Stomach (tissue), 4 donors: ENCODE results near the gene CCDC116.

Source experiments
- EP300 ChIP-seq: sonication (generic); formaldehyde crosslinking; IDR thresholded peaks from one replicate; pipeline ENCODE4 v1.6.1; 2017; ENCODE audit warnings: antibody characterized with exemption
- POLR2A ChIP-seq, 4 donors: fragments of 450-650 bp; IDR thresholded peaks; one replicate each; pipeline ENCODE4 v1.6.1; 2016; ENCODE audit warnings: antibody characterized with exemption in 4 of 4, control low read depth in 2 of 4, mild to moderate bottlenecking in 1 of 4, moderate library complexity in 1 of 4
- POLR2AphosphoS5 ChIP-seq, 3 donors: sonication (generic); formaldehyde crosslinking; IDR thresholded peaks; one replicate each; pipeline ENCODE4 v1.6.1; 2016; ENCODE audit warnings: antibody characterized with exemption in 3 of 3
- TF ChIP-seq, protein P1 (sequence below), 7 experiments: fragments of 450-650 bp in 4 of 7; fragments of 200-600 bp in 3 of 7; sonication (generic) in 3 of 7; IDR thresholded peaks; one replicate each; pipeline ENCODE4 v1.5.1; 2016 to 2019; ENCODE audit warnings: antibody characterized with exemption in 7 of 7, control low read depth in 2 of 7, mild to moderate bottlenecking in 1 of 7

GRCh38 chr22:21650823-21651520, 18.4 kb downstream of the CCDC116 start:
- TF ChIP-seq, protein P1, sequence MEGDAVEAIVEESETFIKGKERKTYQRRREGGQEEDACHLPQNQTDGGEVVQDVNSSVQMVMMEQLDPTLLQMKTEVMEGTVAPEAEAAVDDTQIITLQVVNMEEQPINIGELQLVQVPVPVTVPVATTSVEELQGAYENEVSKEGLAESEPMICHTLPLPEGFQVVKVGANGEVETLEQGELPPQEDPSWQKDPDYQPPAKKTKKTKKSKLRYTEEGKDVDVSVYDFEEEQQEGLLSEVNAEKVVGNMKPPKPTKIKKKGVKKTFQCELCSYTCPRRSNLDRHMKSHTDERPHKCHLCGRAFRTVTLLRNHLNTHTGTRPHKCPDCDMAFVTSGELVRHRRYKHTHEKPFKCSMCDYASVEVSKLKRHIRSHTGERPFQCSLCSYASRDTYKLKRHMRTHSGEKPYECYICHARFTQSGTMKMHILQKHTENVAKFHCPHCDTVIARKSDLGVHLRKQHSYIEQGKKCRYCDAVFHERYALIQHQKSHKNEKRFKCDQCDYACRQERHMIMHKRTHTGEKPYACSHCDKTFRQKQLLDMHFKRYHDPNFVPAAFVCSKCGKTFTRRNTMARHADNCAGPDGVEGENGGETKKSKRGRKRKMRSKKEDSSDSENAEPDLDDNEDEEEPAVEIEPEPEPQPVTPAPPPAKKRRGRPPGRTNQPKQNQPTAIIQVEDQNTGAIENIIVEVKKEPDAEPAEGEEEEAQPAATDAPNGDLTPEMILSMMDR (IDR thresholded peaks at IDR 0.05): no peak
- TF ChIP-seq POLR2A (IDR thresholded peaks at IDR 0.05) (no peak), POLR2AphosphoS5 (IDR thresholded peaks at IDR 0.05) (no peak), EP300 (no peak)
